ENCODE results near the gene TMTC1.

TMTC1 gene

DNA sequence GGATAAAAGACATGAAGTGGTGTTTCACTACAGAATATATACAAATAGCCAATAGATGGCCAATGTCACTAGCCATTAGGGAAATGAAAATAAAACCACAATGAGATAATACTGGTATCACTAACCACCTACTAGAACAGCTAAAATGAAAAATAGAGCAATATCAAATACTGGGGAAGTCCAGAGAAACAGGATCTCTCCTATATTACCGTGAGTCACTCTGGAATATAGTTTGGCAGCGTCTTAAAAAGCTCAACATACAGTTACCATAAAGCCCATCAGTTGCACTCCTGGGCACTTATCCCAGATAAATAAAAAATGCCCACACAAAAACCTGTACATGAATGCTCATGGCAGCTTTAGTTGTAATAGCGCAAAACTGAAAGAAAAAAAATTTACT lies 101.7 kb downstream of the TMTC1 start:
- no peaks in the 10 kb centered on the region for H3K9me3 ChIP-seq (ENCODE audit: control insufficient read depth in 1 of 2, low read length in 2 of 2)
- H3K9ac ChIP-seq (ENCODE audit: low read depth in 1 of 2, low read length in 2 of 2) = no peak overlapping the region
- H3K36me3 ChIP-seq (ENCODE audit: control insufficient read depth in 1 of 2, insufficient read depth in 2 of 2, low read length in 2 of 2) = no peaks in the 10 kb centered on the region
- no peak overlapping the region for H3K27ac ChIP-seq (ENCODE audit: low read depth, low read length)
- H3K4me3 ChIP-seq (ENCODE audit: low read depth in 1 of 2, low read length in 2 of 2) = no peak overlapping the region
- H3K4me1 ChIP-seq (ENCODE audit: control insufficient read depth in 1 of 2, insufficient read depth in 2 of 2, low read length in 2 of 2) = no peaks in the 10 kb centered on the region
- no peaks in the 10 kb centered on the region for H3K27me3 ChIP-seq (ENCODE audit: control insufficient read depth in 1 of 2, insufficient read depth in 2 of 2, low read length in 2 of 2)

DNA sequence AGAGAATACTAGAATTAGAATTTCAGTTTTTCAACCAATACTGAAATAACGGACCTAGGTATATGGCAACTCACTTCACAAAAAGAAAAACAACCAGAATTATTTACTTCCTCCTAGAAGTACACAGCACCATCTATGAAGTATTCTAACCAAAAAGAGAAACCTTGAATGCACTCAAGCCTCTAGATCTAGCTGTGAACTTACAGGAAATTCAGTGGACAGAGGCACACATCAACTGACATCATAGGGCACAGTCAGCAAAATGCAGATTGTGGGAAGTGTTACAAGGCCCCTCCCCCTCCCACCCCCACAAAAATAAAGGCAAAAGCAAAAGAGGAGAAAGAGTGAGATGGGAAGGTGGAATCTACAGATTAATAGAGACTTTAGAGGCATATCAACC lies 102.4 kb downstream of the TMTC1 start:
- H3K27ac ChIP-seq (ENCODE audit: low read depth, low read length) = no peak overlapping the region
- H3K9me3 ChIP-seq (ENCODE audit: control insufficient read depth in 1 of 2, low read length in 2 of 2) = no peaks in the 10 kb centered on the region
- H3K4me1 ChIP-seq (ENCODE audit: control insufficient read depth in 1 of 2, insufficient read depth in 2 of 2, low read length in 2 of 2) = no peaks in the 10 kb centered on the region
- H3K27me3 ChIP-seq (ENCODE audit: control insufficient read depth in 1 of 2, insufficient read depth in 2 of 2, low read length in 2 of 2) = no peaks in the 10 kb centered on the region
- no peak overlapping the region for H3K4me3 ChIP-seq (ENCODE audit: low read depth in 1 of 2, low read length in 2 of 2)
- no peaks in the 10 kb centered on the region for H3K36me3 ChIP-seq (ENCODE audit: control insufficient read depth in 1 of 2, insufficient read depth in 2 of 2, low read length in 2 of 2)
- H3K9ac ChIP-seq (ENCODE audit: low read depth in 1 of 2, low read length in 2 of 2) = no peak overlapping the region

DNA sequence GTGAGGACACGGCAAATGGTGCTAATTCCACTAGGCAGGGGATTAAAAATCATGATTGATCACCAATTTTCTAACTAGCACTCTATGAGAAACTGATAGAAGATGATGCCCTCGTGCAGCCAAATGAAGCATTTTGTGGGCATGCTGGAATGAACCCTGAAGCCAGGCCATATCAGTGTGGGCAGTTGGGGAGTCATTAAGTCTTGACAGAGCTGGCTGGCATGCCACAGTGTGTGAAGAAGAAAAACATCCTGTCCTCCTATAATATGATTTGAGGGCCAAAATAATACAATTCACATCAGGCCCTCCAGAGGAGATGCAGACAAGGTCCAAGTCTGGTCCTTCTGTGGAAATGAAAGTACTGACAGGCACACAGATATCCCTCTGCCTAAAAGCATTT lies 107.1 kb downstream of the TMTC1 start:
- Histone ChIP-seq H3K9ac (ENCODE audit: low read depth in 1 of 2, low read length in 2 of 2) (no peak overlapping the region), H3K27me3 (ENCODE audit: control insufficient read depth in 1 of 2, insufficient read depth in 2 of 2, low read length in 2 of 2) (no peaks in the 10 kb centered on the region), H3K4me1 (ENCODE audit: control insufficient read depth in 1 of 2, insufficient read depth in 2 of 2, low read length in 2 of 2) (no peaks in the 10 kb centered on the region), H3K36me3 (ENCODE audit: control insufficient read depth in 1 of 2, insufficient read depth in 2 of 2, low read length in 2 of 2) (no peaks in the 10 kb centered on the region), H3K9me3 (ENCODE audit: control insufficient read depth in 1 of 2, low read length in 2 of 2) (no peaks in the 10 kb centered on the region), H3K4me3 (ENCODE audit: low read depth in 1 of 2, low read length in 2 of 2) (no peak overlapping the region), H3K27ac (ENCODE audit: low read depth, low read length) (no peak overlapping the region)

DNA sequence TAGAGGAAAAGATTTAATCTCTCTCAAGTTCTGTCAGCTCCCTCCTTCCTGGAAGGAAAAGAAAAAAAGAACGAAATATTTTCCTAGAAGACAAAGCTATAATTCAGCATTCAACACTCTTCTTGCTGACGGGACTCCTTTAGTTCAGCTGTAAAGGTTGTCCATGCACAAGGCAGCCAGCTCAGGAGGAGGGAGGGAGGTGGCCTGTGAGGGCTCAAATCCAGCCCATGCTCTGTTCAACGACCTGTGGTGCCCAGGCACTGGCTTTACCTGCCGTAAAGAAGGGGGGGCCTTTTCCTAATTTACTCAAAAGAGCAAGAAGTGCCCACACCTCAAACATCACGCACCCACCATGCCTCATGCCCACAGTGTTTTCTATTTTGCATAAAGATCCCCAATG lies 109.3 kb downstream of the TMTC1 start:
- no peaks in the 10 kb centered on the region for H3K27me3 ChIP-seq (ENCODE audit: control insufficient read depth in 1 of 2, insufficient read depth in 2 of 2, low read length in 2 of 2)
- H3K9me3 ChIP-seq (ENCODE audit: control insufficient read depth in 1 of 2, low read length in 2 of 2) = no peaks in the 10 kb centered on the region
- no peak overlapping the region for H3K9ac ChIP-seq (ENCODE audit: low read depth in 1 of 2, low read length in 2 of 2)
- no peak overlapping the region for H3K27ac ChIP-seq (ENCODE audit: low read depth, low read length)
- no peak overlapping the region for H3K4me3 ChIP-seq (ENCODE audit: low read depth in 1 of 2, low read length in 2 of 2)
- H3K4me1 ChIP-seq (ENCODE audit: control insufficient read depth in 1 of 2, insufficient read depth in 2 of 2, low read length in 2 of 2) = no peaks in the 10 kb centered on the region
- H3K36me3 ChIP-seq (ENCODE audit: control insufficient read depth in 1 of 2, insufficient read depth in 2 of 2, low read length in 2 of 2) = no peaks in the 10 kb centered on the region

DNA sequence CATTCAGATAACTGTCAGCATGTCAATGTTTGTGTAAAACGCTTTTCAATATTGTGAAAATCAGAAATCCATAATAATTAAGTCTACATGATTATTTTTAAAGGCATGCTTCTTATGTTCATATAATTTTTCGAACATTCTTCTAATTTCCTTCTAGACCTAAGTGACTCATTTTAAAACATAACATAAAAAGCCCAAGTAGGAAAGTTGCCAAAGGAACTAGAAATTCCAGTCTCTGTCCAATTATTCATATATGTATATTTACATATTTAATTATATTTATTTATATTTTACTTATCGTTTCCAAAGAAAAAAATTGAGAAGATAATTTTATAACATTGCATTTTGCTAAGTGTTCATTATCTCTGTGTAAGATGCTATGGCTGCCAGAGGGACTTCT lies 110.4 kb downstream of the TMTC1 start:
- Histone ChIP-seq H3K27ac (ENCODE audit: low read depth, low read length) (no peak overlapping the region), H3K9ac (ENCODE audit: low read depth in 1 of 2, low read length in 2 of 2) (no peak overlapping the region), H3K4me3 (ENCODE audit: low read depth in 1 of 2, low read length in 2 of 2) (no peak overlapping the region), H3K4me1 (ENCODE audit: control insufficient read depth in 1 of 2, insufficient read depth in 2 of 2, low read length in 2 of 2) (no peaks in the 10 kb centered on the region), H3K36me3 (ENCODE audit: control insufficient read depth in 1 of 2, insufficient read depth in 2 of 2, low read length in 2 of 2) (no peaks in the 10 kb centered on the region), H3K27me3 (ENCODE audit: control insufficient read depth in 1 of 2, insufficient read depth in 2 of 2, low read length in 2 of 2) (no peaks in the 10 kb centered on the region), H3K9me3 (ENCODE audit: control insufficient read depth in 1 of 2, low read length in 2 of 2) (no peaks in the 10 kb centered on the region)

DNA sequence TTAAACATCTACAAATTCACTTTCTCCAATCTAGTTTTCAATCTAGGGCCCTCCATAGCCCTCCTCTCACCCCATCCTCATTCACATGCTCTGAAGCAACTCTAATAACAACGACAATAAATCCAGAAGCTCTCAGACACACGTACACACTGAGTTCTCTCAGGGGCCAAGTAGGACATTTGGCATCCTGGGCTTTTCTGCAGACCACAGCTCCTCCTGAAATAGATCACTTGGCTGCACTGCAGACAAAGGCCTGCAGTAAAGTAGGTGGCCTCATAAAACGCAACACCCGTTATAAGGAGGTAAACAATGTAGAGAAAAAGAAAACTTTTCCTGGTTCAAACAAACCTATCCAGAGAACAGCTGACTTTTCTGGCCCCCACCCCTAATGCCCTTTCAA lies 111.2 kb downstream of the TMTC1 start:
- H3K36me3 ChIP-seq (ENCODE audit: control insufficient read depth in 1 of 2, insufficient read depth in 2 of 2, low read length in 2 of 2) = no peaks in the 10 kb centered on the region
- no peak overlapping the region for H3K9ac ChIP-seq (ENCODE audit: low read depth in 1 of 2, low read length in 2 of 2)
- H3K27ac ChIP-seq (ENCODE audit: low read depth, low read length) = no peak overlapping the region

DNA sequence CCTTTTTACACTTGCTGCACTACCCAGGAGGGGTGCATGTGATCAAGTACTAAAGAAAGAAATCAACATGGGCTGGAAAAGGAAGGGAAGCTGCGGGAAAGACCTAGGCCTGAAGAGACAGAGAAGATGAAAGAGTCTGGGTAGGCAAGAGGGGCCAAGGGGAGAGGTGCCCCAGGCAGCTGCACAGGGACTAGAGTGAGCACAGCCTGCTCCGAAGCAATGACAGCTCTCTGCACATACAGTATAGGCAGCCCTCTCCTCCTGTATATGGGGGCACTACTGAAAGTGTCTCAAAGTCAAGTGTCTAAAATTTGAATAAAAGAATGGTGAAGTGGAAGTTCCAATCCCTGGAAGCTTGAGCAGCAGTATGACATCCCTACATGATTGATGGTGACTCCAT lies 112.0 kb downstream of the TMTC1 start:
- H3K4me1 ChIP-seq (ENCODE audit: control insufficient read depth in 1 of 2, insufficient read depth in 2 of 2, low read length in 2 of 2) = no peaks in the 10 kb centered on the region
- no peak overlapping the region for H3K9ac ChIP-seq (ENCODE audit: low read depth in 1 of 2, low read length in 2 of 2)
- H3K4me3 ChIP-seq (ENCODE audit: low read depth in 1 of 2, low read length in 2 of 2) = no peak overlapping the region
- no peaks in the 10 kb centered on the region for H3K9me3 ChIP-seq (ENCODE audit: control insufficient read depth in 1 of 2, low read length in 2 of 2)
- no peak overlapping the region for H3K27ac ChIP-seq (ENCODE audit: low read depth, low read length)
- no peaks in the 10 kb centered on the region for H3K36me3 ChIP-seq (ENCODE audit: control insufficient read depth in 1 of 2, insufficient read depth in 2 of 2, low read length in 2 of 2)
- H3K27me3 ChIP-seq (ENCODE audit: control insufficient read depth in 1 of 2, insufficient read depth in 2 of 2, low read length in 2 of 2) = no peaks in the 10 kb centered on the region

More for the DNA sequence above, 111.2 kb downstream of the TMTC1 start:
- Histone ChIP-seq H3K27me3 (ENCODE audit: control insufficient read depth in 1 of 2, insufficient read depth in 2 of 2, low read length in 2 of 2) (no peaks in the 10 kb centered on the region), H3K4me1 (ENCODE audit: control insufficient read depth in 1 of 2, insufficient read depth in 2 of 2, low read length in 2 of 2) (no peaks in the 10 kb centered on the region), H3K4me3 (ENCODE audit: low read depth in 1 of 2, low read length in 2 of 2) (no peak overlapping the region), H3K9me3 (ENCODE audit: control insufficient read depth in 1 of 2, low read length in 2 of 2) (no peaks in the 10 kb centered on the region)

DNA sequence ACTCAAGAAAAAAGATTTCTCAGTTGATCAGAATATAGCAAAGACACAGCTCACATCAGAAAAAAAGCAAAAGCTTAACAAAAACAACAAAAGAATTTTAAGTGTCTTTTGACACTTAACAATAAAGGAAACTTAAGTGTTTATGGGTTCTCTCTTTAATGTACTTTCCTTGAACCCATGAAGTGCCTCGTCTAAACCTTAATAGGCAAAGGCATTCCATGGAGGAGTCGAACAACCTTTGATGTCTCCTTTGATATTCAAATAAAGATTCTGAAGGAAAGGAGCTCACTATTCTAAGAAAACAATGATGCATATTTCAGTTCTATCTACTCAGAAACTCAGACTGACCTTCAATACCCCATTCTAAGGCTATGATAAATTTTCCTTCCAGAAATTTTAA lies 116.7 kb downstream of the TMTC1 start:
- Histone ChIP-seq H3K4me3 (ENCODE audit: low read depth in 1 of 2, low read length in 2 of 2) (no peak overlapping the region), H3K9me3 (ENCODE audit: control insufficient read depth in 1 of 2, low read length in 2 of 2) (no peaks in the 10 kb centered on the region), H3K4me1 (ENCODE audit: control insufficient read depth in 1 of 2, insufficient read depth in 2 of 2, low read length in 2 of 2) (no peaks in the 10 kb centered on the region), H3K27ac (ENCODE audit: low read depth, low read length) (no peak overlapping the region), H3K9ac (ENCODE audit: low read depth in 1 of 2, low read length in 2 of 2) (no peak overlapping the region), H3K36me3 (ENCODE audit: control insufficient read depth in 1 of 2, insufficient read depth in 2 of 2, low read length in 2 of 2) (no peaks in the 10 kb centered on the region), H3K27me3 (ENCODE audit: control insufficient read depth in 1 of 2, insufficient read depth in 2 of 2, low read length in 2 of 2) (no peaks in the 10 kb centered on the region)

DNA sequence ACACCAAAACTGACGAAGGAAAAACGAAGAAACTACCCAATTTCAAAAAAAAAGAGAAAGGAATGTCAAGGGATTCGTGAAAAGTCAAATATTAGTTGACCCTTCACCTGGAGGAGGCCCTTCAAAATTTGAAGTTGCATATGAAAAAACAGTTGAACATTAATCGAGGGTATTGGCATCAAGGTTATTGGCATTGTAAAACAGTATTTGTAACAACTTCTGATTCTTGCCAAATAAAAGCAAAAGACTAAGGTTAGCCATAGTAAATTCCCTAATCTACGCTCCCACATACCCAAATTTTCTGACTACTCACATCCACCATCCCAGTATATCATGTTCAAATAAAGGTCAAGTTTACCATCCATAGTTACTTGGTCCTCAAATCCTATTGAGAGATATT lies 118.6 kb downstream of the TMTC1 start:
- Histone ChIP-seq H3K4me3 (ENCODE audit: low read depth in 1 of 2, low read length in 2 of 2) (no peak overlapping the region), H3K36me3 (ENCODE audit: control insufficient read depth in 1 of 2, insufficient read depth in 2 of 2, low read length in 2 of 2) (no peaks in the 10 kb centered on the region), H3K4me1 (ENCODE audit: control insufficient read depth in 1 of 2, insufficient read depth in 2 of 2, low read length in 2 of 2) (no peaks in the 10 kb centered on the region), H3K9me3 (ENCODE audit: control insufficient read depth in 1 of 2, low read length in 2 of 2) (no peaks in the 10 kb centered on the region), H3K9ac (ENCODE audit: low read depth in 1 of 2, low read length in 2 of 2) (no peak overlapping the region), H3K27me3 (ENCODE audit: control insufficient read depth in 1 of 2, insufficient read depth in 2 of 2, low read length in 2 of 2) (no peaks in the 10 kb centered on the region), H3K27ac (ENCODE audit: low read depth, low read length) (no peak overlapping the region)

DNA sequence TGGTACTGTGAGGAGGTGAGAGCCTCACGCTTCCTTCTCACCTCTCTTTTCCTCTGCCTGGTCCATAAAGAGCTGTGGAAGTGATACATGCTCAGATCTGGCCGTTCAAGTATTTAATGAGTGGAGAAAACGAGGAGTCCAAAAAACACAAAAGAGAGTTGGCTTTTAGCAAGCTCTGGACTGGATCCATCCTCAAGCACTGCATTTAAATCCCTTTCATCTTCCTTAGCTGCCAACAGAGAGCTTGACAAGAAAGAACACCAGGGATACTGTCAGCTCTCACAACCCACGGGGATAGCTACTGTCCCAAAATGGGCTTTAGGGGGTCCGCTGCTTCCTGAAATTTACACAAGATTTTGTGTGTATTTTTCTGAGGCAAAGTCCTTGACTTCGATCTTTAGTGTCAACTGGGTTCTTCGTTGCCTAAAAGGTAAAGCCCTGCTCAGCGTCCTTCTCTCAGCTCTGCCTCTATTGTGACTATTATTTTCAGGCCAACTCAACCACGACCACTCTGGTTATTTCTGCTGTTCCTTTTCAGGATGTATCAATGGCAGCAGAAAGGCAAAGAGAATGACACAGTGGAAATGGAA lies 120.9 kb downstream of the TMTC1 start:
- Histone ChIP-seq H3K4me1 (ENCODE audit: control insufficient read depth in 1 of 2, insufficient read depth in 2 of 2, low read length in 2 of 2) (no peaks in the 10 kb centered on the region), H3K4me3 (ENCODE audit: low read depth in 1 of 2, low read length in 2 of 2) (no peak overlapping the region), H3K27me3 (ENCODE audit: control insufficient read depth in 1 of 2, insufficient read depth in 2 of 2, low read length in 2 of 2) (no peaks in the 10 kb centered on the region), H3K27ac (ENCODE audit: low read depth, low read length) (no peak overlapping the region), H3K9me3 (ENCODE audit: control insufficient read depth in 1 of 2, low read length in 2 of 2) (no peaks in the 10 kb centered on the region), H3K9ac (ENCODE audit: low read depth in 1 of 2, low read length in 2 of 2) (no peak overlapping the region), H3K36me3 (ENCODE audit: control insufficient read depth in 1 of 2, insufficient read depth in 2 of 2, low read length in 2 of 2) (no peaks in the 10 kb centered on the region)

DNA sequence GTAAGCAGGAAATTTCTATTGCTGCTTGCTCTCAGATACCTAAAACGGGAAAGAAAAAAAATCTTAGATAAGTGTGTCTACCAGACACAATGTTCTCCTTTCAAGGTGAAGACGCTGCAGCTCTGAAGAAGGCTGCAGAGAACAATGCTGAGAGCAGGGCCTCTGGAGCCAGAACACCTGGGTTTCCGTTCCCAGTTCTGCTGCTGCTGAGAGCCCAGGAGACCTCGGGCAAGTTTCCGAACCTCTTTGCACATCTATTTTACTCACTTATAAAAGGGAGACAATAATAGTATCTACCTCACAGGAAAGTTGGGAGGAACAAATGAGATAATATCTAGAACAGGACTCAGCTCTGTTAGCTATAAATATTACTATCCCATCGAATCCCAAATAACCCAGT lies 122.9 kb downstream of the TMTC1 start:
- Histone ChIP-seq H3K9me3 (ENCODE audit: control insufficient read depth in 1 of 2, low read length in 2 of 2) (no peaks in the 10 kb centered on the region), H3K36me3 (ENCODE audit: control insufficient read depth in 1 of 2, insufficient read depth in 2 of 2, low read length in 2 of 2) (no peaks in the 10 kb centered on the region), H3K4me3 (ENCODE audit: low read depth in 1 of 2, low read length in 2 of 2) (no peak overlapping the region), H3K27me3 (ENCODE audit: control insufficient read depth in 1 of 2, insufficient read depth in 2 of 2, low read length in 2 of 2) (no peaks in the 10 kb centered on the region), H3K4me1 (ENCODE audit: control insufficient read depth in 1 of 2, insufficient read depth in 2 of 2, low read length in 2 of 2) (no peaks in the 10 kb centered on the region), H3K9ac (ENCODE audit: low read depth in 1 of 2, low read length in 2 of 2) (no peak overlapping the region), H3K27ac (ENCODE audit: low read depth, low read length) (no peak overlapping the region)

Measured in duodenal mucosa (tissue), 2 donors.